Activated CD8-positive, alpha-beta memory T cell treated with anti-CD3 and anti-CD28 coated beads for 1 hour (primary cell): Measurements from ENCODE around the gene CAPZA3.
"Not testable (repeated sequence)": the region's sequence is repeated elsewhere in the genome, so short reads cannot be mapped to it uniquely, and the experiment has no call there.

Experiments used
- DNase-seq, 2 donors: peaks; one replicate each; pipeline ENCODE4 v3.0.0-alpha.2; 2020; ENCODE audit warnings: low read depth in 1 of 2; ENCODE audit errors: extremely low read depth in 1 of 2

The CAPZA3 gene

GRCh38 chr12:18752947-18753346 is 15.0 kb downstream of the CAPZA3 start:
- no peak for DNase-seq

GRCh38 chr12:18753481-18754123 is 15.7 kb downstream of the CAPZA3 start:
- no peak for DNase-seq

- no peak for DNase-seq
These were observed 16.3 kb downstream of the CAPZA3 start for GRCh38 chr12:18754124-18754707.

GRCh38 chr12:18755341-18755740 is 17.4 kb downstream of the CAPZA3 start:
- DNase-seq: no peak

- DNase-seq: not testable (repeated sequence)
These were observed 28.6 kb downstream of the CAPZA3 start for GRCh38 chr12:18766479-18766878.

GRCh38 chr12:18782827-18783226 is 44.9 kb downstream of the CAPZA3 start:
- DNase-seq: no peak

GRCh38 chr12:18785465-18785864 is 47.5 kb downstream of the CAPZA3 start:
- not testable (repeated sequence) for DNase-seq
